Activated T-cell treated with anti-CD3 and anti-CD28 coated beads for 1 hour (primary cell): ENCODE measurements around the gene ATG4B.
A peak's percentile ranks its signal among the peaks of the same experiment; 100 is the strongest.
"Not testable (repeated sequence)": the region's sequence is repeated elsewhere in the genome, so short reads cannot be mapped to it uniquely, and the experiment has no call there.

Experiments
- DNase-seq: peaks from one replicate; pipeline ENCODE4 v3.0.0-alpha.2; 2020; ENCODE audit warnings: low read depth

Gene ATG4B

GRCh38 chr2:241637018-241637794 is at the start of gene ATG4B, which contains the start of gene THAP4:
TSS of gene ATG4B (plus strand) at chr2:241637693. CDS start at chr2:241637715, 22 bp downstream.
TSS of gene THAP4 (minus strand) at chr2:241637158. CDS start at chr2:241637017, 141 bp downstream.
- peak; percentile 66 for DNase-seq

DNA sequence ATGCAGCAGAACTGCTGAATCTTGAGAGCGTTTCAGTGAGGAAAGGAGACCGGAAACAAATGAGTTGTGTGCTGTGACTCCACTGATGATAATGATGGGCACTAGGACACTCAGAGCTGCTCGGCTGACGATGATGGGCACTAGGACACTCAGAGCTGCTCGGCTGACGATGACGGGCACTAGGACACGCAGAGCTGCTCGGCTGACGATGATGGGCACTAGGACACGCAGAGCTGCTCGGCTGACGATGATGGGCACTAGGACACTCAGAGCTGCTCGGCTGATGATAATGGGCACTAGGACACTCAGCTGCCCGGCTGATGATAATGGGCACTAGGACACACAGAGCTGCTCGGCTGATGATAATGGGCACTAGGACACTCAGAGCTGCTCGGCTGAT is 47.6 kb upstream of the ATG4B start:
- DNase-seq, result not testable (repeated sequence)

DNA sequence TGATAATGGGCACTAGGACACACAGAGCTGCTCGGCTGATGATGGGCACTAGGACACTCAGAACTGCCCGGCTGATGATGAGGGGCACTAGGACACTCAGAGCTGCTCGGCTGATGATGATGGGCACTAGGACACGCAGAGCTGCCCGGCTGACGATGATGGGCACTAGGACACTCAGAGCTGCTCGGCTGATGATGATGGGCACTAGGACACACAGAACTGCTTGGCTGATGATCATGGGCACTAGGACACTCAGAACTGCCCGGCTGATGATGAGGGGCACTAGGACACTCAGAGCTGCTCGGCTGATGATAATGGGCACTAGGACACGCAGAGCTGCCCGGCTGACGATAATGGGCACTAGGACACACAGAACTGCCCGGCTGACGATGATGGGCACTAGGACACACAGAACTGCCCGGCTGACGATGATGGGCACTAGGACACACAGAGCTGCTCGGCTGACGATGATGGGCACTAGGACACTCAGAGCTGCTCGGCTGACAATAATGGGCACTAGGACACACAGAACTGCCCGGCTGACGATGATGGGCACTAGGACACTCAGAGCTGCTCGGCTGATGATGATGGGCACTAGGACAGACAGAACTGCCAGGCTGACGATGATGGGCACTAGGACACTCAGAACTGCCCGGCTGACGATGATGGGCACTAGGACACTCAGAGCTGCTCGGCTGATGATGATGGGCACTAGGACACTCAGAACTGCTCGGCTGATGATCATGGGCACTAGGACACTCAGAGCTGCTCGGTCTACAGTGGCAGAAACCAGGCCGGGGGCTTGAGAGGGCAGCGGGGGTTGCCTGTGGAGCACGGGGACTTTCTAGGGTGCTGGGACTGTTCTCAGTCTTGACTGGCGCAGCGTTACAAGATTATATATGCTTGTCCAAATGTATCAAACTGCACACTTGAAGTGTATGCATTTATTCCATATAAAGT is 46.7 kb upstream of the ATG4B start:
- not testable (repeated sequence) for DNase-seq

GRCh38 chr2:241592126-241592845 is 45.2 kb upstream of the ATG4B start:
- no peak for DNase-seq

GRCh38 chr2:241593271-241593670 is 44.2 kb upstream of the ATG4B start:
- no peak for DNase-seq

GRCh38 chr2:241595600-241596140 is 41.8 kb upstream of the ATG4B start:
- DNase-seq, result no peak

DNA sequence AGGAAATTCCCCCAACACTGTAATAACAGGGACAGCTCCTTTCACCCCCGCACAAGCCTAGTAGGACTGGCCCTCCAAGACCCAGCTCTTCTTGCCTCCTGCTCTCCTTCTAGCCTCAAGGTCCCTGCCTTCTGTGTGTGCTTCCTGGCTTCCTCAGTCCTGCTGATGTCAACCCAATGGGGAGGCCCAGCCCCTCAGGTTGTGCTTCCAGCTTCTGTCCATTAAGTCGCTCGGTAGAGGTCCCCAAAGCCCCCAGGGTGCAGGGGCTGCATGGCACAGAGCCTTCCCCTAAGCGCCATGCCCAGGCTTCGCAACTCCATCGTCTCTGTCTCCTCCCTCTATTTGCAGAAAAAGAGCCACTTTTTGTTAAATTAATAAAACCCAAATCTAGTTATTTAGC is 39.9 kb upstream of the ATG4B start:
- DNase-seq, result no peak

DNA sequence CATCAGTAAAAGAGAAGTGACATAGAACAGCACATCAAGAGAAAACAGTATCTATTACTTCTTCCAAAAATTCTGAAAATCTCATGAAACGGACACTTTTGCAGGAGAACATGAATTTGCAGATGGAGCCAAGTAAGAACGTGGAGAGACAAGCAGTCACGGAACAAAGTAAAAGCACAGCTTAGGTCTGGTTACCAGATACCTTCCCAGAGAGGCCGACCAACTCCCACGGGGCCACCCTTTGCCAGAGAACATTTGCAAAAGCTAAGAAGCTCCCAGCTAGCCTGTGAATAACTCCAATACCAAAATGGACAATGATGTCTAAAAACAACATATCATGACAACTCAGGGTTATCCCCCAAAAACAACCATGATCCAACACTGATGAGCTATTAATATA is 39.4 kb upstream of the ATG4B start:
- no peak for DNase-seq

- no peak for DNase-seq
Measured at GRCh38 chr2:241598487-241598886, 39.0 kb upstream of the ATG4B start.

- no peak for DNase-seq
Measured at GRCh38 chr2:241599615-241600014, 37.9 kb upstream of the ATG4B start.

DNA sequence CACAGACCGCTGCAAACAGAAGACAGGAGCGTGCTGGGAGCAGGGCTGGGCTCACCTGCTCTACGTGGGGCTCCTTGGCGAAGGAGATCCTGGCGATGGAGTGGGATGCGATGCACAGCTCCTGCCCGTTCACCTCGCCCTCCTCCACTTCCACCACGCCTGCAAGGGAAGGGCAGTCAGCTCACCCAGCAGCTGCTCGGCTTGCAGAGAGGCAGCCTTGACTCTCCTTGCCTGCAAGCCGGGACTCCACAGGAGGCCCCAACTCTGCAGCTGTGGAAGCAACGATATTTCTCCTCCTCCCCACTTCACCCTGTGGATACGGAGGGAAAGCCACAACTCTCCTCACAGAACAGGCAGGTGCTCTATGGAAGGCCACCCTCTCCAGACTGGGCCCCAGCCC is 35.7 kb upstream of the ATG4B start:
- DNase-seq, result no peak

DNA sequence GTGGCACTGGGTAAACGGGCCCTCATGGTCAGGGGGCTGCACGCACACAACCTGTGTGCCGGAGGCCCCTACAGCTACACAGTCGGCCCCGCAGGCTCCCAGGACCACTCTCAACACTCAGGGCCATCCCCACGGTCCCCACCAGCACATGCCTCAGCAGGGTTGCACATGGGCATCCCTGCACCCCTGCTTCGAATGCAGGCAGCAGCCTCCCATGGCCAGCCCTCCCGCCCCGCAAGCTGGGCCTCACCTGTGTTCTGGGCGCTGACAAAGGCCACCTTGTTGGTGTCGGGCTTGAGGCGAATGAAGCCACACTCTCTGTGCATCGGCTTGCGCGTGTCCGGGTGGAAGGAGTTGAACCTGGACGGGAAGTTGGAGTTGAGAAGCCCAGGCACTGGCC is 34.8 kb upstream of the ATG4B start:
- DNase-seq, result no peak

DNA sequence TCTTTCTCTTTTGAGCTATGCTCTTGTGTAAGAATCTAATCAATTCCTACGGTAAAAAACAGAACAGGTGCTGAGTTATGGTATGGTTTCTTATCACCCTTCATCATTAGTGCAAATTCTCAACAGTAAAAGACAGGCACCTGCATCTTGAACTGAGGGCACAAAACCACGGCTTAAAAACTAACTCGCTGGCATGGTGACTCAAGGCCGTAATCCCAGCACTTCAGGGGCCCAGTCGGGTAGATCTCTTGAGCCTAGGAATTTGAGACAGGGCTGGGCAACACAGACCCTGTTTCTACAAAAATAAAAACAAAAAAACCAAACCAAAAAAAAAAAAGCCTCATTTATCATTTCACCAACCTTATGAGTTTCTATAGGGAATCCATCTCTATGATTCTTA is 33.8 kb upstream of the ATG4B start:
- DNase-seq, result no peak

DNA sequence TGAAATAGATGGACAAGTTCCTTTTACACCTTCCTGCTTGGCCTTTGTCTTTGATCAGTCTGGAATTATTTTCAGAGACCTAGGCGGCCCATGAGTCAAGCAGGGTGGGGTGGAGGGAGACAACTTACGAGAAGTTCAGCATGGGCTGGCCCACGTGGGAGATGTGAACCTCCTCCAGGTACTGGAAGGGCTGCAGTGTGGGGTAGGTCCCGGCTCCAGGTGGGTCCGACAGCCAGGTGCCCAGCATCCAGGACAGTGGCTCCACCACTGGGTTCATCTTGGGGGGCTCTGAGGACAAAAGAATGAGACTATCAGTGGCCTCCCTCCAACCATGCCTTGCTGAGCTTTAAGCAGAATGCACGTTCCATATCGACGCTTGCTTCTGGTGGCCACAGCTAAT is 31.3 kb upstream of the ATG4B start:
- DNase-seq, result no peak

DNA sequence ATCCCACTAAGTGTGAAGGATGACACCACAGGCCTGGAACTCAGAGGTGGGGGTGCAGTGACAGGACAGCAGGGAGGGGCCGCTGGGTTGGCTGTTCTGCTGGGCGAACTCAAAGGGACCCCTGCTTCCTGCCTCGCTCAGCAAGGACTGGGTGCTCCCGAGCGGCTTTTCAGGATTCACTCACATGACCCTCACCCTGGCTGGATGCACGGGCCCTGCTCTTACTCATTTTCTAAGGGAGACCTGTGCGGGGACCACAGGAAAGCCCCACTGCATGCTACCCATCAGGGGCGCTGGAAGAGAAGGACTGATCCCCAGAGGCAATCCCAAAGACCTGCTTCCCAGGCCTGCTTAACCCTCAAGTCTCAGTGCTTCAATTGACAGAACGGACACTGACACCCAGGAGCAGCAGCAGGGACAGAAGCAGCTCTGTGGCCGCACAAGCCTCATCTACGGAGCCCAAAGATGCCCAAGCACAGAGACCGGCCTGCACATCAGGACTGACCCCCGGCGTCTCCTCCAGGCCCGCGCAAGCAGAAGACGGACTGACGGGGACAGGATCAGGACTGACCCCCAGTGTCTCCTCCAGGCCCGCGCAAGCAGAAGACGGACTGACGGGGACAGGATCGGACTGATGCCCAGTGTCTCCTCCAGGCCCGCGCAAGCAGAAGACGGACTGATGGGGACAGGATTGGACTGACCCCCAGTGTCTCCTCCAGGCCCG is 30.2 kb upstream of the ATG4B start:
- no peak for DNase-seq

GRCh38 chr2:241608881-241609280 is 28.6 kb upstream of the ATG4B start:
- DNase-seq, result no peak

DNA sequence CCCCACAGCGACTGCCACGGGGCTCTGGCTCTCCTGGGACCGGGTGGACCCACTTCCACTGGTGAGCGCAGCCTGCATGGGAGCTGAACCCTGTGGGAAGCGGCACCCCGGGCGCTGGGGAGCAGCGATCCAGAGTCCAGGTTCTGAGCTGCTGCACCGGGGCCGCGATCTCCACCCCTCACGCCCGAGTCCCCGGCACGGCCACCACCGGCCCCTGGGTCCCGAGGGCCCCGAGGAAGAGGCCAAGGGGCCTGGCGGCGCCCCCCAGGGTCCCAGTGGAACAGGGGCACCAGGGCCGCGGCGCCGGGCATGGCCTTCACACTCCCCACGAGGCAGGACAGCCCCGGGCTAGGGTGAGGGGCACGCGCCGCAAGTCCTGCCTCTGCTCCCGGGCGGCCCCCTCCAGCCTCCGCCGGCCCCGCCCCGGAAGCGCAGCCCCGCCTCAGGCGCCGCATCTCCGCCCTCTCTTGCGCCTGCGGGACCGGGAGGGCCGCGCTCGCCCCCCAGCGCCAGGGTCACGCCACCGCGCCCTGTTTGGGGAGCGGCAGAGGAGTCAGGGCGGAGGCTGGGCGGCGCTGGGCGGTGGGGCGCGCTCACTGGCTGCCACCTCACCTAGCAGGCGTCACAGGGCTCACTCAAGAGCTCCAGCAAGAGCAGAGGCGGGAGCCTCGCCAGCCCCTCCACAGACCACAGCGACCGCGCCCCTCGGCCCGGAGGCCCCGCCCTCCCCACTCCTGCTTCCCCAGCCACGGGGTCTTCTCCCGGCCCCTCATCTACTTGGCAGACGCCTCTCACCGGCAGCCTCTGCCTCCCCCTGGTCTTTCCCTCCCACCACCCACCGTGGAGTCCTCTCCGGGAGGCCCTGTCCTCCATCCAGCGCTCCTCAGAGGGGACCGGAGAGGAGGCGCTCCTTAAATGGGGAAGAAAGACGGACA is 27.4 kb upstream of the ATG4B start:
- DNase-seq, result peak; percentile 83

DNA sequence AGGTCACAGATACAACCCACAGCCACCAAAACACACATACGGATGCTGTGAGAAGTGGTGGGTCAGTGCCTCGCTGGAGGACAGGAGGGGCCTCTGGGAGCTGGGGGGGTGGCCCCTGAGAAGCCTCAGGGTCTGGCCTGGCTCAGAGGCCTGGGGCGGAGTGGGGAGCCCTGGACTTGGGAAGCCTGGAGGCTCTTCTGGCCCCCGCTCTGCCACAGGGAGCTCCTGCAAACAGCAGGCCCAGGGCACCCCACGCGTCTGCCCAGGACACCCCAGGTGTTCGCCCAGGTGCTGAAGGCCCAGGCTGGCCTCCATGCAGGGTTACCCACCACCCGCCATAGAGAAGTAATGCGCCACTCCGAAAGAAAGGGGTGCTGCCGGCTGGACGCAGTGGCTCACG is 26.4 kb upstream of the ATG4B start:
- no peak for DNase-seq

GRCh38 chr2:241612156-241613016 is 25.1 kb upstream of the ATG4B start:
- DNase-seq, result no peak
